GM04504 (cell line): Measurements from ENCODE around the gene HTR1A.

Experiments
- DNase-seq: peaks from one replicate; pipeline ENCODE4 v3.0.0-alpha.2; 2012; ENCODE audit warnings: low read depth

HTR1A gene

GRCh38 chr5:63962279-63962678 is at the start of gene HTR1A:
TSS of gene HTR1A (minus strand) at chr5:63962445. CDS start at chr5:63961719, 726 bp downstream.
- DNase-seq = no peak

GRCh38 chr5:64003966-64004365 is 41.7 kb upstream of the HTR1A start:
- no peak for DNase-seq

- DNase-seq = no peak
These were observed 37.9 kb upstream of the HTR1A start for GRCh38 chr5:64000096-64000495.

- DNase-seq = no peak
These were observed 24.8 kb upstream of the HTR1A start for GRCh38 chr5:63987053-63987452.

- DNase-seq = no peak
These were observed 19.6 kb upstream of the HTR1A start for GRCh38 chr5:63981864-63982263.

- DNase-seq = no peak
These were observed 1.7 kb upstream of the HTR1A start for GRCh38 chr5:63963926-63964325.

- DNase-seq = no peak
These were observed 963 bp upstream of the HTR1A start for GRCh38 chr5:63963080-63963735.

- no peak for DNase-seq
These were observed 565 bp downstream of the HTR1A start for GRCh38 chr5:63961598-63962161.

- DNase-seq = no peak
These were observed 1.1 kb downstream of the HTR1A start for GRCh38 chr5:63961125-63961597.

GRCh38 chr5:63960646-63961045 is 1.6 kb downstream of the HTR1A start:
- no peak for DNase-seq

GRCh38 chr5:63959177-63959982 is 2.9 kb downstream of the HTR1A start:
- no peak for DNase-seq

GRCh38 chr5:63958654-63959053 is 3.6 kb downstream of the HTR1A start:
- no peak for DNase-seq

- DNase-seq = no peak
These were observed 4.6 kb downstream of the HTR1A start for GRCh38 chr5:63957617-63958016.

GRCh38 chr5:63953217-63953616 is 9.0 kb downstream of the HTR1A start:
- DNase-seq = no peak

GRCh38 chr5:63935103-63935502 is 27.1 kb downstream of the HTR1A start:
- no peak for DNase-seq

GRCh38 chr5:63931836-63932235 is 30.4 kb downstream of the HTR1A start:
- DNase-seq = no peak

GRCh38 chr5:63928451-63928850 is 33.8 kb downstream of the HTR1A start:
- no peak for DNase-seq

- DNase-seq = no peak
These were observed 38.3 kb downstream of the HTR1A start for GRCh38 chr5:63923914-63924313.

- no peak for DNase-seq
These were observed 42.3 kb downstream of the HTR1A start for GRCh38 chr5:63919763-63920478.

GRCh38 chr5:63916786-63917185 is 45.5 kb downstream of the HTR1A start:
- no peak for DNase-seq

- no peak for DNase-seq
These were observed 50.4 kb downstream of the HTR1A start for GRCh38 chr5:63911871-63912270.
